Activated gamma-delta T cell treated with anti-CD3 and anti-CD28 coated beads, Interleukin-2, amount 50 U/mL, for 16 hours (primary cell): ENCODE results near the gene NFIB.

Source experiments
- DNase-seq: peaks from one replicate; pipeline ENCODE4 v3.0.0-alpha.2; 2020; ENCODE audit warnings: low read depth

Gene NFIB

DNA sequence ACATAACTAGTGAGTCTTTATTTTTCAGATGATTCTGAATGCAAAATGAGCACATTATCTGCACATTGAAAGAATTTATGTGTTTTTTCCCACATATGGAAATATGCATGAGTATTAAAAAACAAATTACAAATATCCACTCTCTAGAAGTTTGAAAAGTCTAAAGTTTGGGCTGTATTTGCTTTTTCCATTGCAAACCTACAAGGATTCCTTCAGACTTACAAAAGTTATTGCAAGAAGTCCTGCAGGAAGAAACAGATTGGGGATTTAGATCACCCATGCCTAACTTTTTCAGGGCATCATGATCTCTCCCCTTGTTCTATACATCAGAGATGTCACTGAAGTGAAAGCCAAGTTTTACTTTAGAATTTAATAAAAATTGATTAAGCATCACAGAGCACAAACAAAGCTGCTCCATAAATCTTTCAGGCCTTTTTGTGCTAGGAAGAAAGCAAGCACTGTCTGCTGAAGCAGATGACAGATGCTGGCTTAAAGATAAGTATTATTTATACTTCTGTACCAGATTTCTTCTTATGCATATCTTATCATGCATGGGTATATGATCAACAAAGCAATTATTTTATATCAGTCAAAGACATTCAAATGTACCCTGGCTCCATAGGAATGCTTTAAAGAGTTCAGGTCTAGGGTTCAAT lies 71.7 kb downstream of the NFIB start:
- no peak for DNase-seq

DNA sequence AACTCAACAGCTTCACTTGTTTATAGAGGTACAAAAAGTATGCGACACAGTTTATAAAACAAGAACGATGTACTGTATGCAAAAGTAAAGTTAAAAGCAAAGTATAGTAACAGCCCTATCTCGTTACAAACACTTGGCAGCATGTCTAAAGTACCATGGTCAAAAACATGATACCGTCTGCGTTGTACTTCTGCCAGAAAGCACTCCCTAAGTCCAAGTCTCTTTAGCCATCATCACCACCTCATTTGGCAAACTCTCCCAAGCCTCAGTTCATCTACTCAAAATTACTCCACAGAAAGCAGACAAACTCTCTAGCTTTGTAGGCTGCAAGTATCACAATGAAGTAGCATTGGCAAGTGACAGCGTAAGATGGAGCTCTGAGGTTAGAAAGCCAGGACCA lies 73.4 kb downstream of the NFIB start:
- no peak for DNase-seq

DNA sequence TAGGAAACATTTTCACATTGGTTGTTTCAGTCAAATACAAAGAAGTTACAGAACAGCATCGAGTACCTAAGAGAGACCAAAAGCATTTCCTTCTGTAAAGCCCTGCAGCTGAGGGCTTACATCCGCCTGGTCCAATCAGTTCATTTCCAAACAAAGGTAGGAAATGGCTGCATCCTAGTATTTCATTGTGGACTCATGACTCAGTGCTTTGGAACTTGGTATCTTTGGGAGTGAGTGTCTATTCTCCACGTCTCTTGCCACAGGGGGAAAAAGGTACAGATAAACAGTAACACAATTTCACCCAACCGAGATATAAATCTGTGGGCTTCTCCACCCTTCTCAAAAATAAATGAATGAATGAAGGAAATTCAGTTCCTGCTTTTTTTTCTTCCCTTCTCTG lies 75.4 kb downstream of the NFIB start:
- no peak for DNase-seq

DNA sequence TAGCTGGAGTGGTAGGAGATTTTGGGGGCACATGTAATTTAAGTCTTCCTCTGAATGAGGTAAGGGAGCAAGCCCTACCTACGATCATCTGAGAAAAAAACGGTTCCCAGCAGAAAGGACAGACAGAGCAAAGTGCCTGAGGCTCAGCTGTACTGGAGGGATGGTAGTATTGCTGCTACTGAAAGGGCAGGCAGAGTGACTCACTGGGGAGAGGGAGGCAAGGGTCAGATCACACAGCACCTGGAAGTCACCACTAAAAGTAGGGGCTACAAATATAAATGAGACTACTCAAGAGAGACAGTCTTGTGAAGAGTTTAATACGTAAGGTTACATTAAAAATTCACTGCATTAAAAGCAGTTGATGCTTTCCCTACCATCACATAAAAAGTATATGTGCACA lies 75.9 kb downstream of the NFIB start:
- DNase-seq: no peak

DNA sequence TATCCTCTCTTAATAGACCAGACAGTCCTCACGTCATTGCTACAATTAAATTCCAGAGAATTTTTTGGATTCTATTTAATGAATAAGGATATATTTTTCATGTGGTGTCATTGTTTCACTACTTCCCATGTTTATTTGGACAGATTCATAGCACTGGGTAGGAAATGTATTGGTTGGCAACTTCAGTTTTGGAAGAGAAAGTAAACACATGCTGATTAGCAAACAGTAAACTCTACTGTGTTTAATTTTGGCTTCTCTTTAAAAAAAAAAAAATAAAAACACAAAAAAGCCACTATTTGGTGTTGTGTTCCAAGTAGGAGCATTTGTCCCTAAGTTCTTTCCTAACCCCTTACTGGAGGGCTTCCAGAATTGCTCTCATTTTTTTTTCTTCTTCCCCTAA lies 77.3 kb downstream of the NFIB start:
- no peak for DNase-seq

DNA sequence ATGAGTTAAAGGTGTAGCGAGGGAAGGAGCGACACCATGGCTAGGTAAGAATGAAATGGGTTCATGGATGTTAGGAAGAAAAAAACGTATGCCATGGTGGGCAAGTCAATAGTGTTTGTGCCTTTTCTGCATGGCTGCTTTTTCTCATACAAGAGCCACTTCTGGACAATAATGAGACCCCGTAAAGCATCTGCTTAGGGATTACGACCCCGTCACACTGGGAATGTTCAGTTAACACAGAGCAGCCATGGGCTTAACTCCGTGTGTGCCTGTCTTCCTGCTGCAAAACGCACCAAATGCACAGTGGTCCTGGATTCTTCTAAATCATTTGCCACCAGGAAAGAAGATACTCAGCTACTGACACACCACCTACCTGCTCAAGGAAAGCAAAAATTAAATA lies 81.8 kb downstream of the NFIB start:
- no peak for DNase-seq

DNA sequence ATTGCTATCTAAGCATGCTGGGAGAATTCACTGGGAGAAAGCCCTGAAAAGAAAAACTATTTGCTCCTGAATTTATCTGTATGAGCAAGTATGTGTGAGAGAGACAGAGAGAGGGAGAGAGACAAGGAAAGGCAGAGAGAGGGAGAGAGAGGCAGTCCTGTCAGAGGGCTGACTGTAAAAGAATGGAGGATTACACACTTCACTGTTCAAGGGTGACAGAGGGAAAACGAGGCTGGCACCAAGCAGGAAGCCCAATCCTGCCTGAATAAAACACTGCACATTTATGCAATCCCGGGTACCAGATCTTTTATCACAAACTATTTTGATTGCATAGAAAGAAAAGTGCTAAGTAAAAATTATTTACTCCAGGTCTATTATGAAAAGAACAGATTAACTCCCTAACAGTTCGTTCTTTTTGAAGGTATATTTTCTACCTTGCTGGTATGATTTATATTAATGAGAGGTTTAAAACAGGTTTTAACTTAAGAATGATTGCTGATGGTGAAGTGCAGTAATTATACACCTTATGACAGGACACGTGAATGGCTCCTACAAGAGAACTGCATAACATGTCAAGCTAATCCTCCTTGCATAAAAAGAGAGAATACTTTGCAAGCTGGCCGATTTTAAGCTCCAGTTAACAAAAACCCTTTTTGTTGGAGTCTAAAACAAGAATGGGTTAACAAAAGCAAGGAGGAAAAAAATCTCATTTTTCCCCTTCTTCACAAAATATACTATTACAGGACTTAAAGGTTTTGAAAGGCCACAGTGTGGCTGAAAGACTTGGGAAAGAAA lies 82.5 kb downstream of the NFIB start:
- no peak for DNase-seq

DNA sequence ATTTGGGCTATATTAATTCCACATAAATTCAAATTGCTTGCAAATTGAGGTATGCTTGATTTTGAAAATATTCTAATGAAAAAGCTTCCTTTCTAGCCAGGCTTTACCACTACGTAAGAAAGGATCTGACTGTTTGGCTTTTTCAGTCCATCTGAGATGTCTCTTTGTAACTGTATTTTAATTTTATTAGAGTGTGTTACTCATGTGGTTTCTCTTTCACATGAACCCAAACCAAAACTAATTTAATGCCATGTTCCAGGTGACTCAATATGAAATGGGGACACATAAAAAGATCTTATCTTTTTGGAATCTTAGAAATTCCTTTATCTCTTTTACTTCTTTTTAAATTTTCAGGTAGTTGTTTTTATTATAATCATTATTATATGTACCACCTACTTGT lies 85.3 kb downstream of the NFIB start:
- DNase-seq: no peak

DNA sequence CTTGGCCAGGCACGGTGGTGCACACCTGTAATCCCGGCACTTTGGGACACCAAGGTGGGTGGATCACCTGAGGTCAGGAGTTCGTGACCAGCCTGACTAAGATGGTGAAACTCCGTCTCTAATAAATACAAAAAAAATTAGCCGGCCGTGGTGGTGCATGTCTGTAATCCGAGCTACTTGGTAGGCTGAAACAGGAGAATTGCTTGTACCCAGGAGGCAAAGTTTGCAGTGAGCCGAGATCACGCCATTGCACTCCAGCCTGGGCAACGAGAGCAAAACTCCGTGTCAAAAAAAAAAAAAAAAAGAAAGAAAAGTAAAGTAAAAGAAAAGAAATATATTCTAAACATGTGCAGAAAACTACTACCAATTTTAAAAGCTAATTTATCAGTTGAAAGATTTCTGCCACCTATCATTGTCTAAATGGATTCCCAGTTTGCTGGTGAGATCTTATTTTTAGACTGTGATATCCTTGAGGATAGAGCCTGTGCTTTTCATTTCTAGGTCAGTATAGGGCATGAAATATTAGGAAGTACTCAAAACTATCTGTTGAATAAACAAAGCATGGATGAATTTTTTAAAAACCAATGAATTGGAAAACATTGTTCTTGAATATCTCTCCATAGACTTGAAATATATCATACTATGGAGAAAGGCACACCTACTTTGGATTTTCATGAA lies 86.9 kb downstream of the NFIB start:
- DNase-seq: no peak

DNA sequence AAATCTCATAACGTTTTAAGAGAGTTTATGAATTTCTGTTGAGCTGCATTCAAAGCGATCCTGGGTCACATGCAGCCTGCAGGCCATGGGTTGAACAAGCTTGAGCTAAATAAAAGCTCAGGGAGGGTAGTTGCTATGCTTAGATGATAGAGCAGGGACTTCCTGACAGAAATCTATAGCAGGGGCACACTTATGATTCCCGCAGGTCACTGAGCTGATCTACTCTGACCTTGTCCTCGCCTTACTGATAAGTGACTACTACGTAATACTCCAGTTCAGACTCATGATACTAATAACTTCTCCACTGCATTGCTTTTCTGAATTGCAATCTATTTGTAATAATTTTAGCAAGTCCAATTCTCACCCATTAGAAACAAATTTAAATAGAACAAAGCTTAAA lies 90.9 kb downstream of the NFIB start:
- DNase-seq: no peak

DNA sequence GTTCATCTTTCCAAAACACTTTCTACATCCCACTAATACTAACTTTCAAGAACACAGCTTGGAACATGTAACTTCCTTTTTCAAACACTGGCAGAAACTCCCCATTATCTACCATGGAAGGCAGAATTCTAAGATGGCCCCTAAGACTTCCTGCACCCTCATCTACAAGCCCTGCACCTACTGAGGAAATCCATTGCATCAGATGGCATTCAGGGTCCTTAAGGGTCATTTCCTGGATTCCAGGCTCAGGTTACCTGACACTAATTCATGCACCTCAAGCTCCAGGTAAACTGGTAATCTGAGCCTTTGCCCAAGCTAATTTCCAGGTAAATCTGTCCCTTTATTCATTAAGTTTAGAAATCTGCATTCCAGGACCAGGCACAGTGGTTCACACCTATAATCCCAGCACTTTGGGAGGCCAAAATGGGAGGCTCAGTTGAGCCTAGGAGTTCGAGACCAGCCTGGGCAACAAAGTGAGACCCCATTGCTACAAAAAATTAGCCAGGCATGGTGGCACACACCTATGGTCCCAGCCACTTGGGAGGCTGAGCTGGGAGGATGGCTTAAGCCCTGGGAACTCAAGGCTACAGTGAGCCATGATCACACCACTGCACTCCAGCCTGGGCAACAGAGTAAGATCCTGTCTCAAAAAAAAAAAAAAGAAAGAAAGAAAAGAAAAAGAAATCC lies 91.6 kb downstream of the NFIB start:
- DNase-seq: no peak

DNA sequence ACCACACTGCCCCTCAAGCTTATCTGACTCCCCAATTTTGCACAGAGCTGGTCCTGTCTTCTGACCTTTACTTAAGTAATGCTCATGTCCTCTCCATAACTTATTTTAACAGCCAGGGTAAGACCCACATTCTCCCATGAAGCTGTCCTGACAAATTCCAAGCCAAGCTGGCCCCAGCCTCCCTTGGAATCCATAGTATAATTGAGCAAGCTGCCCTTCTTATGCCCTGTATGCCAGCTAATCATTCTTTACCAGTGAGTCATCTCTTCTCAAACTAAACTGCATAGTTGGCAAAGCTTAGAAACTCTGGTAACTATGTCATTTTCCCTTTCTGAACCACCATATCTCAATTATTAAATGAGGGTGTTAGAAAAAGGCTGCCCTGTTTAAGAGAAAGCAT lies 92.4 kb downstream of the NFIB start:
- DNase-seq: no peak

DNA sequence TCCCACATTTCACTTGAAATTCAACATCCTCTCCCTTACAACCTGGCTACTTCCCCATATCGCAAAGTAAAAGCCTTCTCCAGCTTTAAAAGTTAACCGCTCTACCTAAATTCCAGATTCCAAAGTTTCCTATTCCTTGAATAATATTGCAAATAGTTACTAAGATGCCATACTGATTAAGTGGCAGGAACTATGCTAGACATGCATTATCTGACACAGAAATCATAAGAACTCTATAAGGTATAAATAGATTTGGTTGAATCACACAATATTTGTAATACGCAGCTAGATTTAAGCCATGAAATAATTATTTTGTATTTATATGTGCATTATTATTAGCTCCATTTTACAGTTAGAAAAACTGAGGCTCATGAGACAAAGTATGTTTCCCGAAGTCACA lies 92.8 kb downstream of the NFIB start:
- no peak for DNase-seq

DNA sequence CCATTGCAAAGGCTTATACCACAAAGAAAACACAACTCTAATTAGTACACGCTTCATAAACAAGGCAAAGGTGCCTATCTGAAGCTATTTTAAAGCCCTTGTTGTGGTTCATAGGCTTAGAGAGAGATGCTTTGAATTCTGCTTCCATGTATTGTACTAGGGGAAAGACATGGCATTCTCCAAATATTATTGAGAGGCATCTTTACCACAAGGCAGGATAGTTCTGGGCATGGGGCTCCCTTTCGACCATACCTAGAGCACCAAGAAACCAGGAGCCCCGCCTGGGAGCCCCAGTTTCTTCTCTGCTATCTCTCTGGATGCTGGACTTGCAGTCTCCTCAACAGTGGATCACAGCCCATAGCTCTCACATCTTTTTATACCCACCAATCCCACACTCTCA lies 93.7 kb downstream of the NFIB start:
- DNase-seq: no peak

DNA sequence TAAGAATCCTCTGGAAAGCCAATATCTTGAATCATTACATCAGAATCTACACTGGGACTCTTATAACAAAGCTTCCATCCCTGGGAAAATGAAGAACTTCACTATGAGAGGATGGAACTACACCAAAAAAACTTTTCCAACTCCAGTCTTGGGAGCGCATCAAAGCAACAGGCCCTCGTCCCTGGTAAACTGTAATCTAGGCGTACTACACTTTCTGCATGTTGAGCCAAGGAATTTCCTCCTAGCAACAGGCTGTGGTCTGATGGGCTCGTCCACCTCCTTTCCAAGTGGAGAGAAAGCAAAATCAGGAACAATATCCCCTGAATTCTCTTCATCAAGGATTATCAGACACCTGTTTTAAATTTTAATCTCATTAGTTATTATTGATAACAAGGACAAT lies 94.1 kb downstream of the NFIB start:
- DNase-seq: no peak

DNA sequence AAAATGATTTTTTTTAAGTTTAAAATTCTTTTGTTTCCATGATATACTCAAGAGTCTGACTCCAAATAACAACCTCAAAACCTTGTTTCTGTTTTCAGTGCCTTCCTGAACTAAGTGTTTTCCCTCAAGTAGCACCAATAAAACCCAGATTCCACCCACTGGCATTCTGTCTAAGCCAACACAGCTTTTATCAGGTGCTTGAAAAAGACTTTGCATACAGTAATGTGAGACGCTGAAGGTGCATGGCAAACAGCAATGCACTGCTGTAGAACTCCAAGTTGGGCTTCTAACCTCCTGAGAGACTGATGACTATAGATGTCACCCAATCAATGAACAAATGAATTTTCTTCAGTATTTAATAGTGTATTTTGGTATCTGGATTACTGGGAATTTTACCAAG lies 95.7 kb downstream of the NFIB start:
- DNase-seq: no peak

DNA sequence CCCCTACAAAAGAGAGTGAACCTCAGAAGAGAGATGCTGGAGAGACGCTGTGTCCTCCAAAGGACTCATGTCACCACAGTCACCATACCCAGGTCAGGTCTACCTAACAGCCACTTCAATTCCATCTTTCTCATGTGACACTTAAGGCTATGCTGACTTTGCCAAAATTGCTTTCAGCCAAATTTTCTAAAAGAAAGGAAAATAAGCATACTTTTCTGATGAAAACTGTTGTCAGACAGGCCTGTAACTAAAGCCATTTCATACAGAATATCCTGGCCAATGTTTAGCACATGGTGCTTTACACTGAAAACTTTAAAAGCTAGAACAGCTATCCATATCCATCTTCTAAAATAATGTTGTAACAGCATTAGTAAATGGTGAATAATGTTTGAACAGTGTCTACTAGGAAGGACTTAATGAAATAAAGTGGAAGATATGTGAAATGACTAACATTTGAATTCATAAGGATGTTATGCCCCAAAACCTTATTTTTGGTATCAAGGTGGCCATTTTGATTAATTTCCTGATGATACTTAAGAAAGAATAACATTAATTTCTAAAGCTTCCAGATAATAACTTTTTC lies 97.2 kb downstream of the NFIB start:
- no peak for DNase-seq

DNA sequence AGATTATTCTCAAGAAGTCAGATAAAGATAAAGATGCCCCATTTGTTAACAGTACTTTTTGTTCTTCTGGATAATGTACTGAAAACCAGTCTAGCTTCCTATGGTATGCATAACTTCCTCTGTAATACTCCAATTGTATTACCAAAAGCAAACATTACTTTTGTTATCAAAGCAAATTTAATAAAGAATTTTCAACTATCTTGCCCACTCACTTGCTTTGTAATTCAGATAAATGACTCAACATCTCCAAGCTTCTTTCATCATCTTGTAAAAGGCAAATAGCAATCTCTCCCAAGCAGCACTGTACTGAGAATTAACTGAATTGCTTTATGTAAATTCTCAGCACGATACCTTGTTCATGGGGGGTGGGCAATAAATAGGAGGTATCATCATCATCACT lies 98.3 kb downstream of the NFIB start:
- no peak for DNase-seq

DNA sequence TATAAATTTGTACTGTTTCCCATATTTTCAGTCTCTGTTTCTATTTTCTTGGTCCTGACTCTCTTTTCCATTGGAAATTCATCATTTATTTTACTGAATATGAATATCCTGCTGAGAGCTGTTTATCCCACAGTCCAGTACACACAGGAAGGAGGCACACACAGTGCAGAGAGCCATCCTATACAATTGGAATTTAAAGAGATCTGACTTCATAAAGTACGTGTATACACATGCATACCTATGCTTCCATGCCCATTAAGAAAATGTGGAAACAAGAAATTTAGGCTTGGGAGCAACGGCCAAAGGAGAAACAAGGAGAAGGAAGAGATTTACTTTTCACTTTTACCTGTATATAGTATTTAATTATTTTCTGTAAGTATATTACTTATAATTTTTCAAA lies 99.2 kb downstream of the NFIB start:
- DNase-seq: no peak

DNA sequence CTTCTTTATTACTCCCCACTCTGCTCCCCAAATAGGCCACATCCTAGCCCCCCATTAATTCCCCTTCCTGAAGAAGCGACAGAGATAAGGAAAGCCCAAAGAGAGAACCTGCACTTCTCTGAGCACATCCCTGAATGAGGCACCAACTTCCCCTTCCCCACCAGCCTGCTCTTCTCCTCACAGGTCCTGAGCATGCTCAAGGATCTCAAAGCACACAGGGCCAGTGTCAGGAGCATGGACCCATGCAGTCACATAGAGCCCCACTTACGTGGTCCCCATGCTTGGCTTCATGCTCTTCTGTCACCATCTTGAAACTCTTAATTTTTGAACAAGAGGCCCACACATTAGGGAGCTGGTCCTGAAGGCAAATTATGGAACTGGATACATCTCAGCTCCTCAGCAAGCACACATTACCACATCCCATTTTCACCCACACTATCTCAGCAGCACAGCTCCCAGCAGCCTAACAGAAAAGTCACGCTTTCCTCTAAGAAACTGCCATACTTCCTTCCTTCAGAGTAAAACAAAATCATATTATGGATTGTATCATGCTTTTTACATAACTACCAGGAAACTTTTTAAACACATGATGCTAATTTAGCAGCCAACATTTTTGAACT lies 99.8 kb downstream of the NFIB start:
- no peak for DNase-seq

DNA sequence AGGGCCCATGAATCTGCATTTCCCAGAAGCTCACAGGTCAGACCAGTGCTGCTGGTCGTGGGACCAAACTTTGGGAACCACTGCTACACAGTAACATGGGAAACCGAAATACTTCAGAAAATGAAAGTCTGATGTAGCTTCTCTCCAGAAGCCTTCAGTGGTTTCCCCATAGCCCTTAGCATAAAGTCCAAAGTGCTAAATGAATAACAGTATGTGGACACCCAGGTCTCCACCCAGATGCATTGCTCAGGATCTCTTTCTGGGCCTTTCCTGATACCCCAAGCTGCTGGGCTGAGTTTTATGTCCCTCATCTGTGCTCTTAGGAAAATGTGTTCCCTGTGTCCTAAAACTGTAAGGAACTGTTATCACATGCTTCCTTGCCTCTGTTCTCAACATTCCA lies 100.4 kb downstream of the NFIB start:
- no peak for DNase-seq
